T-cell (primary cell): ENCODE measurements around the gene GPS1. TPM values are rescaled to one million over a fixed set of nuclear protein-coding genes. Genes with fewer than 3 reads are reported as not detected.

ENCODE experiments used
- ATAC-seq, 4 experiments: fragments of 200-7000 bp in 3 of 4; fragments of 150-1000 bp in 1 of 4; cut with Tn5 transposase; replicated peaks in 1 of 4; 1 replicate in 3 of 4; 2 replicates in 1 of 4; pipeline ENCODE4 v1.10.0; 2021; ENCODE audit warnings: moderate library complexity in 3 of 4, mild to moderate bottlenecking in 2 of 4, moderate number of reproducible peaks in 1 of 4
- CTCF ChIA-PET, 2 donors: fragments of 300-600 bp; sonication (Branson Sonifier 250); formaldehyde crosslinking; loops; one replicate each; lab custom pipeline; 2022; ENCODE audit warnings: antibody characterized with exemption in 2 of 2; lab: Charles Lee
- POLR2A ChIA-PET, 2 donors: fragments of 300-600 bp; sonication (Branson Sonifier 250); formaldehyde crosslinking; loops; one replicate each; lab custom pipeline; 2022; ENCODE audit warnings: antibody characterized with exemption in 2 of 2; lab: Charles Lee
- DNase-seq, 35 experiments: peaks; one replicate each; pipeline versions ENCODE4 v3.0.0 to v3.0.0-alpha.2; 2013 to 2023
- H3K27ac ChIP-seq: one replicate; pipeline ENCODE4 v1.5.1; 2013; ENCODE audit warnings: low read length
- H3K27me3 ChIP-seq, 2 experiments: replicated peaks in 1 of 2; 1 replicate in 1 of 2; 2 replicates in 1 of 2; pipeline versions ENCODE4 v1.6.1 to v1.7.0; 2013; ENCODE audit warnings: low read length in 1 of 2, mixed read lengths in 1 of 2; ENCODE audit not compliant: control insufficient read depth in 2 of 2, insufficient read depth in 2 of 2; ENCODE audit errors: extremely low read depth in 1 of 2
- H3K36me3 ChIP-seq, 2 donors: 1 replicate in 1 of 2; 2 replicates in 1 of 2; pipeline versions ENCODE4 v1.6.1 to v1.7.0; 2013; ENCODE audit warnings: low read length in 1 of 2; ENCODE audit not compliant: control insufficient read depth in 2 of 2, insufficient read depth in 1 of 2; ENCODE audit errors: extremely low read depth in 1 of 2
- H3K4me1 ChIP-seq, 2 experiments: 1 replicate in 1 of 2; 2 replicates in 1 of 2; pipeline versions ENCODE4 v1.6.1 to v1.7.0; 2013; ENCODE audit warnings: low read length in 2 of 2, mixed read lengths in 1 of 2; ENCODE audit not compliant: insufficient read depth in 2 of 2, control insufficient read depth in 1 of 2; ENCODE audit errors: extremely low read depth in 1 of 2
- H3K4me3 ChIP-seq, 2 donors: 1 replicate in 1 of 2; 2 replicates in 1 of 2; pipeline versions ENCODE4 v1.5.1 to v1.7.0; 2013; ENCODE audit warnings: mild to moderate bottlenecking in 2 of 2, low read length in 1 of 2, moderate library complexity in 1 of 2; ENCODE audit not compliant: control insufficient read depth in 1 of 2; ENCODE audit errors: extremely low read depth in 1 of 2
- H3K9me3 ChIP-seq: 2 replicates; pipeline ENCODE4 v1.7.0; 2013
- H3K27ac Mint-ChIP-seq, 2 donors: one replicate each; pipeline ENCODE4 v1.8.0; 2020 to 2021; ENCODE audit warnings: mild to moderate bottlenecking in 2 of 2, mixed read lengths in 2 of 2
- H3K27me3 Mint-ChIP-seq, 2 donors: one replicate each; pipeline ENCODE4 v1.8.0; 2021 to 2022; ENCODE audit warnings: mixed read lengths in 2 of 2
- H3K36me3 Mint-ChIP-seq: one replicate; pipeline ENCODE4 v1.8.0; 2021; ENCODE audit warnings: mixed read lengths
- H3K4me1 Mint-ChIP-seq, 3 donors: one replicate each; pipeline ENCODE4 v1.8.0; 2020 to 2022; ENCODE audit warnings: mixed read lengths in 3 of 3, mild to moderate bottlenecking in 1 of 3
- H3K4me3 Mint-ChIP-seq, 3 donors: one replicate each; pipeline ENCODE4 v1.8.0; 2020 to 2022; ENCODE audit warnings: mild to moderate bottlenecking in 3 of 3, mixed read lengths in 3 of 3, moderate library complexity in 3 of 3
- H3K9me3 Mint-ChIP-seq, 3 donors: one replicate each; pipeline ENCODE4 v1.8.0; 2020 to 2022; ENCODE audit warnings: mixed read lengths in 3 of 3
- WGBS: methylation state at CpG from one replicate; pipeline ENCODE4 v1.1.5; 2013; ENCODE audit warnings: missing lambda C conversion rate; ENCODE audit not compliant: insufficient coverage; 5-methylcytosine and 5-hydroxymethylcytosine counted together
- total RNA-seq, 35 experiments: library from RNA in 6 of 35; stranded (reverse) in 6 of 35; fragments of 120-200 nt in 1 of 35; gene quantifications; one replicate each; pipeline versions ENCODE4 v1.2.1 to v1.2.4 and lab custom pipeline; 2013 to 2026

GPS1 gene
- total RNA-seq, 5 donors from 2014 or later (not counting 1 experiment from before 2014, with no cell fraction given) = 75.3 to 117 (median 98.0) TPM

GRCh38 chr17:82014971-82015310 is 36.8 kb upstream of the GPS1 start:
- Histone ChIP-seq H3K4me3 (no peak overlapping the region), H3K27ac (no peak overlapping the region), H3K9me3 (no peaks in the 10 kb centered on the region), H3K4me1 (peaks cover 0 to 1% of the 10 kb centered on the region in 2 experiments), H3K36me3 (peaks cover 4 to 5% of the 10 kb centered on the region in 2 donors), H3K27me3 (no peaks in the 10 kb centered on the region)
- Mint-ChIP-seq H3K27me3 (no peaks in the 10 kb centered on the region), H3K27ac (no peak overlapping the region), H3K36me3 (no peaks in the 10 kb centered on the region), H3K4me1 (peaks cover 0 to 2% (median 0%) of the 10 kb centered on the region in 3 donors), H3K4me3 (no peak overlapping the region), H3K9me3 (no peaks in the 10 kb centered on the region)
- ATAC-seq (no peak), DNase-seq (no peak)
- 82% methylated on average over 10 of the region's 13 CpGs for WGBS
- CTCF ChIA-PET = no interaction called here
- POLR2A ChIA-PET = no interaction called here

- Histone ChIP-seq H3K4me1 (peaks cover 0 to 6% of the 10 kb centered on the region in 2 experiments), H3K4me3 (no peak overlapping the region), H3K27ac (no peak overlapping the region), H3K36me3 (peaks cover 4 to 5% of the 10 kb centered on the region in 2 donors), H3K27me3 (no peaks in the 10 kb centered on the region), H3K9me3 (no peaks in the 10 kb centered on the region)
- Mint-ChIP-seq H3K27me3 (no peaks in the 10 kb centered on the region), H3K4me1 (peaks cover 0 to 2% (median under 1%) of the 10 kb centered on the region in 3 donors), H3K4me3 (no peak overlapping the region), H3K9me3 (no peaks in the 10 kb centered on the region), H3K36me3 (no peaks in the 10 kb centered on the region), H3K27ac (no peak overlapping the region)
- no peak for ATAC-seq
- ChIA-PET POLR2A (no interaction called here), CTCF (no interaction called here)
- 93% methylated on average over 20 of the region's 24 CpGs for WGBS
- DNase-seq = no peak
These were observed 36.3 kb upstream of the GPS1 start for GRCh38 chr17:82015311-82015971.

GRCh38 chr17:82016061-82016874 is 35.4 kb upstream of the GPS1 start:
- DNase-seq (no peak), ATAC-seq (no peak)
- H3K27ac Mint-ChIP-seq = no peak overlapping the region
- POLR2A ChIA-PET = no interaction called here
- Histone ChIP-seq H3K9me3 (no peaks in the 10 kb centered on the region), H3K36me3 (peaks cover 2 to 5% of the 10 kb centered on the region in 2 donors), H3K27ac (no peak overlapping the region), H3K4me1 (peaks cover 2 to 14% of the 10 kb centered on the region in 2 experiments), H3K27me3 (no peaks in the 10 kb centered on the region), H3K4me3 (no peak overlapping the region)
- H3K27me3 Mint-ChIP-seq = no peaks in the 10 kb centered on the region
- no peaks in the 10 kb centered on the region for H3K36me3 Mint-ChIP-seq
- WGBS = 87% methylated on average over 19 of the region's 28 CpGs
- peaks cover 0 to 7% (median 4%) of the 10 kb centered on the region in 3 donors for H3K4me1 Mint-ChIP-seq
- no peak overlapping the region for H3K4me3 Mint-ChIP-seq
- CTCF ChIA-PET = no interaction called here
- H3K9me3 Mint-ChIP-seq = no peaks in the 10 kb centered on the region

- peaks cover 0 to 5% of the 10 kb centered on the region in 2 donors for H3K36me3 ChIP-seq
- WGBS = 91% methylated on average over 17 of the region's 24 CpGs
- ATAC-seq = no peak
- CTCF ChIA-PET = no interaction called here
- no peaks in the 10 kb centered on the region for H3K9me3 ChIP-seq
- no peaks in the 10 kb centered on the region for H3K36me3 Mint-ChIP-seq
- H3K4me3 ChIP-seq = no peak overlapping the region
- DNase-seq = no peak
- no peaks in the 10 kb centered on the region for H3K27me3 Mint-ChIP-seq
- POLR2A ChIA-PET = no interaction called here
- H3K4me1 Mint-ChIP-seq = peaks cover 7 to 14% (median 11%) of the 10 kb centered on the region in 3 donors
- no peaks in the 10 kb centered on the region for H3K27me3 ChIP-seq
- H3K27ac Mint-ChIP-seq = no peak overlapping the region
- H3K27ac ChIP-seq = no peak overlapping the region
- H3K4me3 Mint-ChIP-seq = no peak overlapping the region
- peaks cover 5 to 21% of the 10 kb centered on the region in 2 experiments for H3K4me1 ChIP-seq
- H3K9me3 Mint-ChIP-seq = no peaks in the 10 kb centered on the region
These were observed 34.7 kb upstream of the GPS1 start for GRCh38 chr17:82016875-82017459.

- Mint-ChIP-seq H3K4me1 (peaks cover 9 to 16% (median 13%) of the 10 kb centered on the region in 3 donors), H3K4me3 (no peak overlapping the region), H3K27ac (no peak overlapping the region), H3K9me3 (no peaks in the 10 kb centered on the region), H3K36me3 (no peaks in the 10 kb centered on the region), H3K27me3 (no peaks in the 10 kb centered on the region)
- no peak for DNase-seq
- ChIA-PET POLR2A (no interaction called here), CTCF (no interaction called here)
- WGBS = 78% methylated on average over 8 of the region's 13 CpGs
- peaks cover 0 to 5% of the 10 kb centered on the region in 2 donors for H3K36me3 ChIP-seq
- H3K27ac ChIP-seq = no peak overlapping the region
- H3K4me1 ChIP-seq = peaks cover 7 to 26% of the 10 kb centered on the region in 2 experiments
- H3K27me3 ChIP-seq = no peaks in the 10 kb centered on the region
- ATAC-seq = no peak
- H3K9me3 ChIP-seq = no peaks in the 10 kb centered on the region
- H3K4me3 ChIP-seq = no peak overlapping the region
These were observed 34.0 kb upstream of the GPS1 start for GRCh38 chr17:82017612-82018151.

- Mint-ChIP-seq H3K4me3 (no peak overlapping the region), H3K4me1 (peaks cover 9 to 20% (median 13%) of the 10 kb centered on the region in 3 donors), H3K27ac (no peak overlapping the region), H3K9me3 (no peaks in the 10 kb centered on the region), H3K27me3 (no peaks in the 10 kb centered on the region), H3K36me3 (no peaks in the 10 kb centered on the region)
- H3K27me3 ChIP-seq = no peaks in the 10 kb centered on the region
- H3K4me3 ChIP-seq = no peak overlapping the region
- no peak overlapping the region for H3K27ac ChIP-seq
- CTCF ChIA-PET = no interaction called here
- 89% methylated on average over 19 of the region's 19 CpGs for WGBS
- H3K9me3 ChIP-seq = no peaks in the 10 kb centered on the region
- peaks cover 0 to 5% of the 10 kb centered on the region in 2 donors for H3K36me3 ChIP-seq
- POLR2A ChIA-PET = no interaction called here
- no peak for DNase-seq
- H3K4me1 ChIP-seq = peaks cover 7 to 26% of the 10 kb centered on the region in 2 experiments
- ATAC-seq = no peak
These were observed 33.3 kb upstream of the GPS1 start for GRCh38 chr17:82018152-82018988.
